HG03378 (cell line): ENCODE results near the gene SLC46A2.

Experiments
- ATAC-seq: cut with Tn5 transposase; IDR thresholded peaks from one replicate; pipeline ENCODE4 v1.9.1; 2021; ENCODE audit warnings: mild to moderate bottlenecking, moderate library complexity; ENCODE audit not compliant: unreplicated experiment

SLC46A2 gene

DNA sequence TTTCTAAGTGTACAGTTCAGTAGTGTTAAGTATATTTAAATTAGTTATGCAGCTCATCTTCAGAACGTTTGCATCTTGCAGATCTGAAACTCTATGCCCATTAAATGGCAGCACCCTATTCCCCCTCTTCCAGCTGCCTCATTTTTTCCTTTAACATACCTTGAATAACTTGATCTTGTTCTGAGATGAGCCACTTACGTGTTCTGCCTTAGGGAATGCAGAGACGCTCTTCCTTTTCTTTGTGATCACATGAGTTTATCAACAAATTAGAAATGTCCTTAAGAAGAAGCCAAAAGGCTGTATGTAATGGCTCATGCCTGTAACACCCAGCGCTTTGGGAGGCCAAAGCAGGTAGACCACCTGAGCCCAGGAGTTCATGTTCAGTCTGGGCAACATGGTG lies 57.6 kb downstream of the SLC46A2 start:
- no peak for ATAC-seq

DNA sequence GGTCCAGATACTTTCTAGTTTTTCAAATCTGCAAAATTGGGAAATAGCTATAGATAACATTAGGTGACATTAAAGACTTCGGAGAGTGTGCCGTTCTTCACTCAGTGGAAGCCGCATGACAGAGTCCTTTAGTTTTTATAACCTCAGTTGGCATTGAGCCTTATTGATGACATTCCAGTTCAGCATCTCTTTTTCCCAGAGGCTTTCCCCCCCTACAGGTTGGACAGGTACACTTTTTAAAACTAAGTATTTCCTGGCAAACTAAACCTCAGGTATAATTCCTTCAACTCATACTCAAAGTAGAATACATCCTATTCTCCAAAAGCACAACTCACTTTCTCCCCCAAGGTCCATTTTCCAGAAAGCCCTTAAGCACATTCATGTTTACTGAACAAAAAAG lies 58.7 kb downstream of the SLC46A2 start:
- ATAC-seq, result no peak

DNA sequence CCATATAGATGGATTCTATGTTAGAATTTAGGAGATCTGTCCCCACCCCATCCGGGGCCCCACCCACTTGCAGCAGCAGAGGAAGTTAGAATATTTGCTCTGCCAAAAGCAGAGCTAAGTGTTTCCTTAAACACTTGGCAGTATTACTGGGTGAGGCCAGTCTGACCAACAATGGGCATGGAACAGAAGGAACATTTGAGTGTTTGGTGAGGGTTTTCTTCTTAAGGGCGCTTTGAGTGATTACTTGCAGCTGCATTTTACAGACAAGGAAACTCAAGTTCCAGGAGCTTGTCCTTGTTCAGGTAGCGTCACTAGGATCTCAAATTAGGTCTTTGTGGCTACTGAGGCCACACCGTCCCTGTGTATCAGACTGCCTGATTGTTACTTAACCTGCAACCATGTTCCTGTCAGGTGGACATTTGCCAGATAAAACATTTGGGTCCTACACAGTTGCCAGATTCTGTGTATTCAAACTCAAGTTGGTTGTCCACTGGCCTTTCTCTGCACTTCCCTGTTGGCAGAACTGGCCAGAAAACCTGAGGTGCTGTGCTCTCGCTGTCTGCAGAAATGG lies 59.3 kb downstream of the SLC46A2 start:
- ATAC-seq, result no peak
